Caco-2 (cell line): ENCODE data around the gene HTR3B. TPM values are rescaled to one million over a fixed set of nuclear protein-coding genes. Genes with fewer than 3 reads are reported as not detected.

Source experiments
- BruUV-seq: library from RNA; stranded (reverse); fragments of 400-500 nt; replicated peaks from 2 replicates; lab custom pipeline; 2021; lab: Mats Ljungman, UMichigan
- CTCF ChIA-PET: fragments of 300-600 bp; sonication (Branson Sonifier 250); formaldehyde crosslinking; loops from one replicate; lab custom pipeline; 2022; ENCODE audit warnings: antibody characterized with exemption; lab: Charles Lee
- POLR2A ChIA-PET: fragments of 300-600 bp; sonication (Branson Sonifier 250); formaldehyde crosslinking; loops from one replicate; lab custom pipeline; 2022; ENCODE audit warnings: antibody characterized with exemption; lab: Charles Lee
- DNase-seq, 2 experiments: peaks; one replicate each; pipeline versions ENCODE4 v3.0.0 to v3.0.0-alpha.2; 2020 to 2022
- H3K27me3 ChIP-seq: replicated peaks from 2 replicates; pipeline ENCODE4 v1.6.0; 2011; ENCODE audit warnings: low read length; ENCODE audit not compliant: control insufficient read depth, insufficient read depth
- H3K36me3 ChIP-seq: 2 replicates; pipeline ENCODE4 v1.5.1; 2011; ENCODE audit warnings: low read length; ENCODE audit not compliant: control insufficient read depth, insufficient read depth
- H3K4me1 ChIP-seq: fragments of 250-450 bp; sonication (Bioruptor Pico); 2 replicates; pipeline ENCODE4 v1.5.1; 2020; ENCODE audit warnings: mild to moderate bottlenecking
- H3K4me3 ChIP-seq: 2 replicates; pipeline ENCODE4 v1.5.1; 2011; ENCODE audit warnings: low read depth, mild to moderate bottlenecking, control low read depth, low read length
- H3K9me3 ChIP-seq: fragments of 250-450 bp; sonication (Bioruptor Pico); 2 replicates; pipeline ENCODE4 v1.5.1; 2020; ENCODE audit warnings: mild to moderate bottlenecking, moderate library complexity
- H3K27ac Mint-ChIP-seq: one replicate; pipeline ENCODE4 v1.8.0; 2022; ENCODE audit warnings: mixed read lengths; ENCODE audit not compliant: unreplicated experiment
- H3K27me3 Mint-ChIP-seq: one replicate; pipeline ENCODE4 v1.8.0; 2022; ENCODE audit warnings: mixed read lengths; ENCODE audit not compliant: insufficient read depth, unreplicated experiment
- H3K36me3 Mint-ChIP-seq: one replicate; pipeline ENCODE4 v1.8.0; 2022; ENCODE audit warnings: mild to moderate bottlenecking, mixed read lengths; ENCODE audit not compliant: insufficient read depth, unreplicated experiment
- H3K4me1 Mint-ChIP-seq: one replicate; pipeline ENCODE4 v1.8.0; 2022; ENCODE audit warnings: low read depth, mixed read lengths; ENCODE audit not compliant: unreplicated experiment
- H3K4me3 Mint-ChIP-seq: one replicate; pipeline ENCODE4 v1.8.0; 2022; ENCODE audit warnings: mild to moderate bottlenecking, moderate library complexity, mixed read lengths; ENCODE audit not compliant: unreplicated experiment
- H3K9me3 Mint-ChIP-seq: one replicate; pipeline ENCODE4 v1.8.0; 2022; ENCODE audit warnings: mixed read lengths; ENCODE audit not compliant: unreplicated experiment
- CTCF ChIP-seq, 2 experiments: fragments of 200-600 bp in 1 of 2; IDR thresholded peaks; 1 replicate in 1 of 2; 2 replicates in 1 of 2; pipeline versions ENCODE4 v1.5.1 to v1.8.0; 2011 to 2022; ENCODE audit warnings: antibody characterized with exemption in 1 of 2, control low read depth in 1 of 2, inconsistent platforms in 1 of 2, low read depth in 1 of 2, low read length in 1 of 2, mild to moderate bottlenecking in 1 of 2, moderate library complexity in 1 of 2; ENCODE audit not compliant: insufficient read depth in 1 of 2, severe bottlenecking in 1 of 2, unreplicated experiment in 1 of 2
- intact Hi-C: fragments of 100-400 bp; cut with micrococcal nuclease; formaldehyde crosslinking; loops from one replicate; pipeline ENCODE4 v1.10.0; 2022; ENCODE audit not compliant: unreplicated experiment
- total RNA-seq: library from RNA; stranded (reverse); gene quantifications from 2 replicates; pipeline ENCODE4 v1.2.3, GENCODE V29; 2022

The HTR3B gene
- total RNA-seq, 1 experiment from 2014 or later, result not detected

- H3K36me3 Mint-ChIP-seq, result no peaks in the 10 kb centered on the region
- BruUV-seq, result no TSS peak
- TF ChIP-seq CTCF (IDR thresholded peaks at IDR 0.05; ENCODE audit: insufficient read depth in 1 of 2, low read depth in 1 of 2, low read length in 1 of 2, severe bottlenecking in 1 of 2, unreplicated experiment in 1 of 2), result no peak
- H3K9me3 Mint-ChIP-seq, result no peaks in the 10 kb centered on the region
- peaks cover 28% of the 10 kb centered on the region for H3K27me3 Mint-ChIP-seq
- intact Hi-C loops, result loop anchor here (5.0 kb wide), 1 partner anchor 80 kb away; no protein-coding TSS in a partner anchor
- H3K36me3 ChIP-seq, result no peaks in the 10 kb centered on the region
- ChIA-PET POLR2A (no interaction called here), CTCF (interaction anchor here (0.8 kb wide), 1 partner anchor 16 kb away, joined by 3 read pairs; no protein-coding TSS in a partner anchor)
- no peaks in the 10 kb centered on the region for H3K4me1 ChIP-seq
- H3K27ac Mint-ChIP-seq, result no peak overlapping the region
- peaks cover 5% of the 10 kb centered on the region for H3K27me3 ChIP-seq
- no peak overlapping the region for H3K4me3 Mint-ChIP-seq
- no peaks in the 10 kb centered on the region for H3K9me3 ChIP-seq
- no peak overlapping the region for H3K4me3 ChIP-seq
- no peak for DNase-seq
- H3K4me1 Mint-ChIP-seq, result no peaks in the 10 kb centered on the region
Measured at GRCh38 chr11:113977071-113977490, 72.5 kb downstream of the HTR3B start.

GRCh38 chr11:113977701-113978100 is 73.1 kb downstream of the HTR3B start:
- ChIA-PET CTCF (interaction anchor here (0.8 kb wide), 1 partner anchor 15 kb away, joined by 3 read pairs; no protein-coding TSS in a partner anchor), POLR2A (no interaction called here)
- no peaks in the 10 kb centered on the region for H3K36me3 Mint-ChIP-seq
- no peak for TF ChIP-seq CTCF (IDR thresholded peaks at IDR 0.05; ENCODE audit: insufficient read depth in 1 of 2, low read depth in 1 of 2, low read length in 1 of 2, severe bottlenecking in 1 of 2, unreplicated experiment in 1 of 2)
- H3K9me3 Mint-ChIP-seq, result no peaks in the 10 kb centered on the region
- intact Hi-C loops, result loop anchor here (5.0 kb wide), 1 partner anchor 80 kb away; no protein-coding TSS in a partner anchor
- H3K4me3 Mint-ChIP-seq, result no peak overlapping the region
- Histone ChIP-seq H3K4me1 (no peaks in the 10 kb centered on the region), H3K27me3 (peaks cover 6% of the 10 kb centered on the region), H3K4me3 (no peak overlapping the region), H3K9me3 (no peaks in the 10 kb centered on the region), H3K36me3 (no peaks in the 10 kb centered on the region)
- no TSS peak for BruUV-seq
- DNase-seq, result no peak
- peaks cover 24% of the 10 kb centered on the region for H3K27me3 Mint-ChIP-seq
- H3K4me1 Mint-ChIP-seq, result no peaks in the 10 kb centered on the region
- H3K27ac Mint-ChIP-seq, result no peak overlapping the region

GRCh38 chr11:113979431-113979830 is 74.8 kb downstream of the HTR3B start:
- CTCF ChIA-PET, result interaction anchor here (0.6 to 1.1 kb wide), 2 partner anchors 78 to 156 kb away, joined by 3 read pairs; no protein-coding TSS in a partner anchor

More at GRCh38 chr11:113979431-113979830, 74.8 kb downstream of the HTR3B start:
- BruUV-seq, result no TSS peak
- DNase-seq, result no peak
- no peaks in the 10 kb centered on the region for H3K4me1 ChIP-seq
- no peaks in the 10 kb centered on the region for H3K36me3 ChIP-seq
- no peak overlapping the region for H3K4me3 ChIP-seq
- POLR2A ChIA-PET, result no interaction called here
- Mint-ChIP-seq H3K4me1 (no peaks in the 10 kb centered on the region), H3K27me3 (peaks cover 35% of the 10 kb centered on the region), H3K4me3 (no peak overlapping the region), H3K27ac (no peak overlapping the region), H3K36me3 (no peaks in the 10 kb centered on the region), H3K9me3 (no peaks in the 10 kb centered on the region)
- intact Hi-C loops, result loop anchor here (5.0 kb wide), 1 partner anchor 82 kb away; no protein-coding TSS in a partner anchor
- H3K9me3 ChIP-seq, result no peaks in the 10 kb centered on the region
- TF ChIP-seq CTCF (IDR thresholded peaks at IDR 0.05; ENCODE audit: insufficient read depth in 1 of 2, low read depth in 1 of 2, low read length in 1 of 2, severe bottlenecking in 1 of 2, unreplicated experiment in 1 of 2), result no peak
- peaks cover 9% of the 10 kb centered on the region for H3K27me3 ChIP-seq
